Inferior parietal cortex (tissue), 1 donor: ENCODE measurements around the gene LRCOL1.

Experiments used
- DNase-seq: peaks from one replicate; pipeline ENCODE4 v3.0.0-alpha.2; 2016; ENCODE audit errors: extremely low spot score

The LRCOL1 gene

GRCh38 chr12:132610051-132610759 is at the start of gene LRCOL1:
Gene LRCOL1, minus strand, starts transcription at chr12:132610582. Its CDS starts 4,331 bp downstream, at chr12:132606251.
- no peak for DNase-seq

GRCh38 chr12:132660052-132660451 is 49.7 kb upstream of the LRCOL1 start:
- DNase-seq = no peak

GRCh38 chr12:132659146-132659545 is 48.8 kb upstream of the LRCOL1 start:
- no peak for DNase-seq

GRCh38 chr12:132658149-132658894 is 47.9 kb upstream of the LRCOL1 start:
- DNase-seq = no peak

- no peak for DNase-seq
These were observed 46.8 kb upstream of the LRCOL1 start for GRCh38 chr12:132657004-132657727.

GRCh38 chr12:132653567-132654290 is 43.3 kb upstream of the LRCOL1 start:
- DNase-seq = no peak

GRCh38 chr12:132651444-132652100 is 41.2 kb upstream of the LRCOL1 start:
- no peak for DNase-seq

- no peak for DNase-seq
These were observed 39.0 kb upstream of the LRCOL1 start for GRCh38 chr12:132649226-132649945.

GRCh38 chr12:132648616-132649225 is 38.3 kb upstream of the LRCOL1 start:
- no peak for DNase-seq

- DNase-seq = no peak
These were observed 37.5 kb upstream of the LRCOL1 start for GRCh38 chr12:132647858-132648257.

- no peak for DNase-seq
These were observed 36.5 kb upstream of the LRCOL1 start for GRCh38 chr12:132646850-132647249.

- DNase-seq = no peak
These were observed 32.8 kb upstream of the LRCOL1 start for GRCh38 chr12:132642846-132643835.

- DNase-seq = no peak
These were observed 31.6 kb upstream of the LRCOL1 start for GRCh38 chr12:132641811-132642650.

GRCh38 chr12:132640936-132641335 is 30.6 kb upstream of the LRCOL1 start:
- no peak for DNase-seq

- DNase-seq = no peak
These were observed 29.7 kb upstream of the LRCOL1 start for GRCh38 chr12:132639956-132640520.

GRCh38 chr12:132638541-132639408 is 28.4 kb upstream of the LRCOL1 start:
- peak; percentile 25 for DNase-seq

- DNase-seq = no peak
These were observed 27.4 kb upstream of the LRCOL1 start for GRCh38 chr12:132637811-132638210.
